ENCODE measurements around the gene RAD51. TPM values are rescaled to one million over a fixed set of nuclear protein-coding genes. Genes with fewer than 3 reads are reported as not detected.

Gene RAD51
- total RNA-seq, 1 experiment from 2014 or later = 20.9 TPM

DNA sequence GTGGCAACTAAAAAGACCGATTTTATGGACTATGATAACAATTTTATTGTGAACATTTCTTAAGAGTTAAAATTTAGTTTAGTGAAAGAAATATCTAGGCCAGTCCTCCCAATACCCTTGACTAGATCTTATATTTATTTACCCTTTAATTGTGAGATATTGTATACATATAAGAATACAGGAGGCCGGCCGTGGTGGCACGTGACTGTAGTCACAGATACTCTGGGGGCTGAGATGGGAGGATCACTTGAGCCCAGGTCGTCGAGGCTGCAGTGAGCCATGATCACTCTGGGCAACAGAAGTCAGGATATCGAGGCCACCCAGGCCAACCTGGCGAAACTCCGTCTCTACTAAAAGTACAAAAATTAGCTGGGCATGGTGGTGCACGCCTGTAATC is 60.8 kb downstream of the RAD51 start:
- Histone ChIP-seq H3K36me3 (ENCODE audit: control insufficient read depth in 1 of 2, insufficient read depth in 2 of 2, low read length in 2 of 2) (peaks cover 10% of the 10 kb centered on the region in 2 experiments; a peak in 3 of 4 replicates), H3K9me3 (ENCODE audit: control insufficient read depth in 1 of 2, insufficient read depth in 1 of 2, low read depth in 1 of 2, low read length in 2 of 2) (no peaks in the 10 kb centered on the region), H3K27ac (ENCODE audit: low read depth, low read length) (peak overlapping the region; percentile 74), H2AFZ (ENCODE audit: low read depth, low read length, poor library complexity, severe bottlenecking) (peak overlapping the region; percentile 86), H3K4me2 (ENCODE audit: low read length) (peak overlapping the region; percentile 97), H3K4me1 (ENCODE audit: control insufficient read depth in 1 of 2, insufficient read depth in 2 of 2, low read length in 2 of 2) (peaks cover 7 to 17% of the 10 kb centered on the region in 2 experiments), H3K27me3 (ENCODE audit: insufficient read depth, low read length) (no peaks in the 10 kb centered on the region), H4K20me1 (ENCODE audit: insufficient read depth) (no peaks in the 10 kb centered on the region), H3K4me3 (replicated peaks in 1 of 2; ENCODE audit: low read depth in 1 of 2, low read length in 2 of 2) (peak overlapping the region; percentile 99), H3K79me2 (ENCODE audit: insufficient read depth, low read length) (peaks cover 35% of the 10 kb centered on the region), H3K9ac (ENCODE audit: low read length) (peak overlapping the region; percentile 79), H3K9me2 (ENCODE audit: insufficient read depth) (no peaks in the 10 kb centered on the region)
- TF ChIP-seq CEBPB (IDR thresholded peaks at IDR 0.05; ENCODE audit: low read depth) (no peak), POLR2AphosphoS5 (IDR thresholded peaks at IDR 0.05; ENCODE audit: low read depth, low read length) (no peak), YY1 (IDR thresholded peaks at IDR 0.05; ENCODE audit: extremely low read depth, insufficient replicate concordance, low read depth, low read length) (no peak), SIN3A (IDR thresholded peaks at IDR 0.05; ENCODE audit: low read depth) (no peak), ZFX (IDR thresholded peaks at IDR 0.05) (no peak), SRF (IDR thresholded peaks at IDR 0.05; ENCODE audit: low read depth) (no peak), ELF1 (IDR thresholded peaks at IDR 0.05; ENCODE audit: borderline replicate concordance, low read depth) (no peak), JUND (IDR thresholded peaks at IDR 0.05) (no peak)
- TF ChIP-seq, protein P1, sequence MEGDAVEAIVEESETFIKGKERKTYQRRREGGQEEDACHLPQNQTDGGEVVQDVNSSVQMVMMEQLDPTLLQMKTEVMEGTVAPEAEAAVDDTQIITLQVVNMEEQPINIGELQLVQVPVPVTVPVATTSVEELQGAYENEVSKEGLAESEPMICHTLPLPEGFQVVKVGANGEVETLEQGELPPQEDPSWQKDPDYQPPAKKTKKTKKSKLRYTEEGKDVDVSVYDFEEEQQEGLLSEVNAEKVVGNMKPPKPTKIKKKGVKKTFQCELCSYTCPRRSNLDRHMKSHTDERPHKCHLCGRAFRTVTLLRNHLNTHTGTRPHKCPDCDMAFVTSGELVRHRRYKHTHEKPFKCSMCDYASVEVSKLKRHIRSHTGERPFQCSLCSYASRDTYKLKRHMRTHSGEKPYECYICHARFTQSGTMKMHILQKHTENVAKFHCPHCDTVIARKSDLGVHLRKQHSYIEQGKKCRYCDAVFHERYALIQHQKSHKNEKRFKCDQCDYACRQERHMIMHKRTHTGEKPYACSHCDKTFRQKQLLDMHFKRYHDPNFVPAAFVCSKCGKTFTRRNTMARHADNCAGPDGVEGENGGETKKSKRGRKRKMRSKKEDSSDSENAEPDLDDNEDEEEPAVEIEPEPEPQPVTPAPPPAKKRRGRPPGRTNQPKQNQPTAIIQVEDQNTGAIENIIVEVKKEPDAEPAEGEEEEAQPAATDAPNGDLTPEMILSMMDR (IDR thresholded peaks at IDR 0.05 in 2 of 3, conservative IDR thresholded peaks at IDR 0.05 in 1 of 3; ENCODE audit: borderline replicate concordance in 1 of 3, insufficient read depth in 1 of 3, low read depth in 2 of 3, low read length in 2 of 3) = no peak
- TF ChIP-seq, protein P2, sequence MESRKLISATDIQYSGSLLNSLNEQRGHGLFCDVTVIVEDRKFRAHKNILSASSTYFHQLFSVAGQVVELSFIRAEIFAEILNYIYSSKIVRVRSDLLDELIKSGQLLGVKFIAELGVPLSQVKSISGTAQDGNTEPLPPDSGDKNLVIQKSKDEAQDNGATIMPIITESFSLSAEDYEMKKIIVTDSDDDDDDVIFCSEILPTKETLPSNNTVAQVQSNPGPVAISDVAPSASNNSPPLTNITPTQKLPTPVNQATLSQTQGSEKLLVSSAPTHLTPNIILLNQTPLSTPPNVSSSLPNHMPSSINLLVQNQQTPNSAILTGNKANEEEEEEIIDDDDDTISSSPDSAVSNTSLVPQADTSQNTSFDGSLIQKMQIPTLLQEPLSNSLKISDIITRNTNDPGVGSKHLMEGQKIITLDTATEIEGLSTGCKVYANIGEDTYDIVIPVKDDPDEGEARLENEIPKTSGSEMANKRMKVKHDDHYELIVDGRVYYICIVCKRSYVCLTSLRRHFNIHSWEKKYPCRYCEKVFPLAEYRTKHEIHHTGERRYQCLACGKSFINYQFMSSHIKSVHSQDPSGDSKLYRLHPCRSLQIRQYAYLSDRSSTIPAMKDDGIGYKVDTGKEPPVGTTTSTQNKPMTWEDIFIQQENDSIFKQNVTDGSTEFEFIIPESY (IDR thresholded peaks at IDR 0.05; ENCODE audit: extremely low read depth, insufficient replicate concordance, low read length) = no peak
- ATAC-seq (no peak), DNase-seq (ENCODE audit: low read depth, low spot score) (no peak)
- no TSS peak for BruUV-seq (replicated peaks)
- ChIA-PET CTCF (no interaction called here), POLR2A (no interaction called here), RAD21 (ENCODE audit: low non-redundant PET in 1 of 2, low total read pairs in 2 of 2, uncharacterized antibody in 2 of 2, unreplicated experiment in 2 of 2) (no interaction called here)
- intact Hi-C loops (cut with micrococcal nuclease) = no loop called here

Data from HCT116 (cell line).